ENCODE data around the gene GRID1. TPM values are rescaled to one million over a fixed set of nuclear protein-coding genes. Genes with fewer than 3 reads are reported as not detected.

Gene GRID1
- total RNA-seq, 1 donor from 2014 or later: 0.60 TPM

DNA sequence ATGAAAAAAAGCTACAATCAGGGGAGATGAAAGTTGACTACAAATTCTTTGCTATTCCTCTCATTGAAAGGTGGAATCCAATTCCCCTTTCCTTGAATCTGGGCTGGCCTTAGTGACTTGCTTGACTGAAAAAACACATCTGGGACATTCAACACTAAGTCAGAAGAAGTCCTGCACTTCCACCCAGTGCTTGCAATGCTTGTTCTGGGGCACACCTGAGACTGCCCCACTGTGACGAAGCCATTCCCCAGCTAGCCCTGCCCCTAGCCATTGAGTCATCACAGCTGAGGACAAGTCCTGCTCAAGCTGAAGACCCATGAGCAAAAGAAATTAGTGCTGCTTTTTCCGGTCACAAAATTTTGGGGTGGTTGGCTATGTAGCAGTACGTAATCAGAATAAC lies 19.2 kb upstream of the GRID1 start:
- Mint-ChIP-seq H3K9me3 (ENCODE audit: low read depth) (peaks cover 4% of the 10 kb centered on the region), H3K4me1 (ENCODE audit: low read depth) (peaks cover 3% of the 10 kb centered on the region), H3K27me3 (ENCODE audit: low read depth) (peaks cover 48% of the 10 kb centered on the region), H3K4me3 (ENCODE audit: unreplicated experiment) (no peak overlapping the region), H3K27ac (ENCODE audit: unreplicated experiment) (no peak overlapping the region), H3K36me3 (ENCODE audit: low read depth) (peaks cover 5% of the 10 kb centered on the region)
- TF ChIP-seq, protein P1, sequence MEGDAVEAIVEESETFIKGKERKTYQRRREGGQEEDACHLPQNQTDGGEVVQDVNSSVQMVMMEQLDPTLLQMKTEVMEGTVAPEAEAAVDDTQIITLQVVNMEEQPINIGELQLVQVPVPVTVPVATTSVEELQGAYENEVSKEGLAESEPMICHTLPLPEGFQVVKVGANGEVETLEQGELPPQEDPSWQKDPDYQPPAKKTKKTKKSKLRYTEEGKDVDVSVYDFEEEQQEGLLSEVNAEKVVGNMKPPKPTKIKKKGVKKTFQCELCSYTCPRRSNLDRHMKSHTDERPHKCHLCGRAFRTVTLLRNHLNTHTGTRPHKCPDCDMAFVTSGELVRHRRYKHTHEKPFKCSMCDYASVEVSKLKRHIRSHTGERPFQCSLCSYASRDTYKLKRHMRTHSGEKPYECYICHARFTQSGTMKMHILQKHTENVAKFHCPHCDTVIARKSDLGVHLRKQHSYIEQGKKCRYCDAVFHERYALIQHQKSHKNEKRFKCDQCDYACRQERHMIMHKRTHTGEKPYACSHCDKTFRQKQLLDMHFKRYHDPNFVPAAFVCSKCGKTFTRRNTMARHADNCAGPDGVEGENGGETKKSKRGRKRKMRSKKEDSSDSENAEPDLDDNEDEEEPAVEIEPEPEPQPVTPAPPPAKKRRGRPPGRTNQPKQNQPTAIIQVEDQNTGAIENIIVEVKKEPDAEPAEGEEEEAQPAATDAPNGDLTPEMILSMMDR (IDR thresholded peaks at IDR 0.05): no peak
- DNase-seq (ENCODE audit: low spot score): no peak

DNA sequence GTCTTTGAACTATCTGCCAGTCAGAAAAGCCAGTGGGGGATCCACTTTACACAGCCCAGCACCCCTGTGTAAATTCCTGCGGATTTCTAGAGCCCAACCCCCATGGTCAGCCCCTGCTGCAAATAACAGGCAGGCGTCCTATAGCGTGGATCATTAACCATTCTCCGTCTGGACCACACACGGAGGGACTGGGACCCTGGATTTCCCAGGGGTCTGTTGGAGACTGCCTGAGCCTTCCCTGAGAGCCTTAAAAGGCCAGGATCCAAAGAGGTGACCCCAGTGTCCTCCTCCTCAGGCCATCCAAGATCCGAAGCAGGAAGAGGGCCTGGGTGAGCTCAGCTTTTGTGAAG lies 11.2 kb upstream of the GRID1 start:
- no peak for DNase-seq (ENCODE audit: low spot score)
- Mint-ChIP-seq H3K4me1 (ENCODE audit: low read depth) (no peaks in the 10 kb centered on the region), H3K27me3 (ENCODE audit: low read depth) (peaks cover 46% of the 10 kb centered on the region), H3K27ac (ENCODE audit: unreplicated experiment) (no peak overlapping the region), H3K4me3 (ENCODE audit: unreplicated experiment) (no peak overlapping the region), H3K9me3 (ENCODE audit: low read depth) (no peaks in the 10 kb centered on the region), H3K36me3 (ENCODE audit: low read depth) (no peaks in the 10 kb centered on the region)
- TF ChIP-seq, protein P1 (IDR thresholded peaks at IDR 0.05): no peak

DNA sequence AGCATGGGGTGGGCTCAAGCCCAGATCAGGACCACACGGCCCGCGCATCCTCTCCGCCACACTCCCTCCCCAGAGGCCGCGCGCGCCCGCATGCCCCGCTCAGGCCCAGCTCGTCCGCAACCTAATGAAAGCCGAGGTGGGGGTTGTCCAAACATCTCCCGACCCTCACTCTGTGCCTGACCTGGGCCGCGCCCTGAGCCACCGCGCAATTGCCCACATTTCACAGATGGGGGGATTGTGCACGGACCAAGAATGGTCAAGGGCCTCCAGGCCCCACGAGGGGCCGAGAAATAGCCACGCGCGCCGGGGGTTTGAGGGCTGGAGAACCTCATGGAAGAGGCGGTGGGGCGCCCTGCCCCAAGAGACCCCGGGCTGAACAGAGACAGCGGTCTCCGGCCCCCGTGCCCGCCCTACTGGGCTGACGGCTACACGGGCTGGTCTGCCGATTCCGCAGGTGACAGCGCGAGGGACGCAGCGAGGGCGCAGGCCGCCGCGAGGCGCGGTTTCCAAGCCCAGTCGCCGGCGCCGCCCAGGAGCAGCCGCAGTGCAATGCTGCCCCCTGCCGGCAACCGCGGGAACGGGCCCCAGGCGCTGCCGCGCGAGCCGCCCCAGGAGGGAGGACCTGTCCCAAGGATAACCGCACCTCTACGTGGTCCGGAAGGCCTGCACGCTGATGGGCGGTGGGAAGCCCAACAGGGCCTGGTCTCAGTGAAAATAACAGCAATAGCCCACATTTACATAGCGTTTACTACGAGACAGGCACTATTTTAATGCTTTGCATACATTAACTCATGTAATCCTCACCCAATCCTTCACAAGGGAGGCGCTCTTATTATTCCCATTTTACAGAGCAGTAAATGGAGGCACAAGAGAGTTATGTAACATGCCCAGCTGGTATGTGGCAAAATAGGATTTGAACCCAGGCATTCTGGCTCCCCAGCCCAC lies 10.5 kb upstream of the GRID1 start:
- no peaks in the 10 kb centered on the region for H3K36me3 Mint-ChIP-seq (ENCODE audit: low read depth)
- H3K27me3 Mint-ChIP-seq (ENCODE audit: low read depth): peaks cover 50% of the 10 kb centered on the region
- H3K4me3 Mint-ChIP-seq (ENCODE audit: unreplicated experiment): peak overlapping the region; percentile 41
- no peaks in the 10 kb centered on the region for H3K9me3 Mint-ChIP-seq (ENCODE audit: low read depth)
- H3K4me1 Mint-ChIP-seq (ENCODE audit: low read depth): no peaks in the 10 kb centered on the region
- DNase-seq (ENCODE audit: low spot score): no peak
- H3K27ac Mint-ChIP-seq (ENCODE audit: unreplicated experiment): no peak overlapping the region
- TF ChIP-seq, protein P1 (IDR thresholded peaks at IDR 0.05): peak; percentile 99

DNA sequence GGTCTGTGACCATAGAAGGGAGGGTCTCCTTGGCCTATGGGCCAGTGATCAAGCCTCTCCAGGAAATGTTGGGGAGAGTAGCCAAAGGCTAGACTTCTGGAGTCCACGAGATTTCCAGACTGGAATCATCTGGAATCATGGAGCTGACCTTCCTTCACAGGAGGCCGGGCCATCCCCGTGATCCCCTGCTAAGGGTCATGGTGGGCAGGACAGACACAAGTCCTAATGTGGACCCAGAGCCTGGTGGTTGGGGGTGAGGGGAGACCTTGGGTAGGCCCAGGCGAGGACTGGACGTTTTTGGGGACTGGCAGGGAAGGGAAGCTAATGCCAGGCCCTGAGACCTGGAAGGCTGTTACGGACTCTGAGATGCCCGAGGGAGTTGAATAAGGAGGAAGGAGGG lies 9.8 kb upstream of the GRID1 start:
- H3K27ac Mint-ChIP-seq (ENCODE audit: unreplicated experiment): no peak overlapping the region
- TF ChIP-seq, protein P1 (IDR thresholded peaks at IDR 0.05): no peak
- peak overlapping the region; percentile 9 for H3K4me3 Mint-ChIP-seq (ENCODE audit: unreplicated experiment)
- H3K36me3 Mint-ChIP-seq (ENCODE audit: low read depth): no peaks in the 10 kb centered on the region
- H3K4me1 Mint-ChIP-seq (ENCODE audit: low read depth): no peaks in the 10 kb centered on the region
- peaks cover 46% of the 10 kb centered on the region for H3K27me3 Mint-ChIP-seq (ENCODE audit: low read depth)
- H3K9me3 Mint-ChIP-seq (ENCODE audit: low read depth): no peaks in the 10 kb centered on the region
- DNase-seq (ENCODE audit: low spot score): no peak

DNA sequence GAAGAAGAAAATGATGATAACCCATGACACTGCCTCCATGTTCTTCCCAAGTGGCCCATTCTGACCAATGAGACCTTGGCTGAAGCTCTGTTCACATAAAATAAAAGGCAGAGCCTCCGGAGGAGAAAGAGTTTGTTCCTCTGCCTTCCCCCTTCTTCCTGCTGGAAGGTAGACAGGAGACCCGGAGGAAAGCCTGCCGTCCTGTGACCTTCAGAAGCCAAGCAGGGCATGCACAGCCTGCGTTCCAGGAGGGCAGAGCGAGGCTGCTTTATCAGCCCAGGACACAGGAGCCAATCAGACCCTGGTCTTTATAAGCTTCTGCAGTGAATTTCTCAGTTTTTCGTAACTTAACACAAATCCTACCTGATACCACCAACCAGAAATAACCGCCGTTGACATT lies 8.6 kb upstream of the GRID1 start:
- Mint-ChIP-seq H3K4me1 (ENCODE audit: low read depth) (no peaks in the 10 kb centered on the region), H3K36me3 (ENCODE audit: low read depth) (no peaks in the 10 kb centered on the region), H3K4me3 (ENCODE audit: unreplicated experiment) (no peak overlapping the region), H3K9me3 (ENCODE audit: low read depth) (no peaks in the 10 kb centered on the region), H3K27me3 (ENCODE audit: low read depth) (peaks cover 47% of the 10 kb centered on the region), H3K27ac (ENCODE audit: unreplicated experiment) (no peak overlapping the region)
- TF ChIP-seq, protein P1 (IDR thresholded peaks at IDR 0.05): no peak
- no peak for DNase-seq (ENCODE audit: low spot score)
